ENCODE measurements around the gene PHACTR3. TPM values are rescaled to one million over a fixed set of nuclear protein-coding genes. Genes with fewer than 3 reads are reported as not detected.
A peak's percentile ranks its signal among the peaks of the same experiment; 100 is the strongest.

PHACTR3 gene
- total RNA-seq, 1 experiment from 2014 or later, result not detected

DNA sequence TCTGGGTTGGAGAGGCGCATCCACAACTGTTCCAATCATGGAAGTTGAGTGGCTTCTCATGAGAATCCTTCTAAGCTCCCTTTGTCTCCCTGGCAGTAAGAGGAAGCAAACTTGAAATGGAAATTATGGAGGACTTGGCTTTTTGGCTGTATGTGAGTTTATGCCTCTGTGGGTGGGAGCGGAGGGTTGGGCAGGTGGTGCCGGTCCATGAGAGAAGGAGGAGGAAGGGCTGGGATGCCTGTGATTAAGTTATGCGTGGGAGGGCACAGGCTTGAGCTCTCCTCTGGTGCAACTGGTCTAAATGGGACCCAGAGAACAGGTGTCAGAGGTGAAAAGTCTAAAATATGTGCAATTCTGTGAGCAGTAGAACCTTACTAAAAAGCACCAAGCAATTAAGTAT is 2.2 kb downstream of the PHACTR3 start:
- no peak overlapping the region for H2BK120ac ChIP-seq (ENCODE audit: low read depth, low read length, poor library complexity, severe bottlenecking)
- Mint-ChIP-seq H3K4me3 (peak overlapping the region in 1 of 2 experiments; percentile 32; a peak in 2 of 5 replicates), H3K4me1 (no peaks in the 10 kb centered on the region), H3K9me3 (peaks cover 0 to 44% of the 10 kb centered on the region in 2 experiments; a peak in 3 of 5 replicates), H3K27ac (no peak overlapping the region), H3K36me3 (ENCODE audit: insufficient read depth in 1 of 3, low read depth in 3 of 3) (no peaks in the 10 kb centered on the region), H3K27me3 (ENCODE audit: low read depth) (peaks cover 88% of the 10 kb centered on the region)
- no peak overlapping the region for H2AFZ ChIP-seq (ENCODE audit: low read length)
- no peaks in the 10 kb centered on the region for H3K9me3 ChIP-seq (ENCODE audit: control insufficient read depth, low read depth, low read length)
- H4K20me1 ChIP-seq (ENCODE audit: control insufficient read depth, insufficient read depth, insufficient read length), result no peaks in the 10 kb centered on the region
- no peak overlapping the region for H3K9ac ChIP-seq (ENCODE audit: extremely low read depth, insufficient read length, low read length)
- no peaks in the 10 kb centered on the region for H3K4me1 ChIP-seq (ENCODE audit: insufficient read depth, low read length)
- H3K18ac ChIP-seq (ENCODE audit: insufficient read length, low read depth, low read length), result no peak overlapping the region
- H3K4me2 ChIP-seq (ENCODE audit: insufficient read depth, insufficient read length, low read length), result no peak overlapping the region
- peaks cover 44% of the 10 kb centered on the region for H3K27me3 ChIP-seq (ENCODE audit: insufficient read depth, low read length)
- TF ChIP-seq, protein P1, sequence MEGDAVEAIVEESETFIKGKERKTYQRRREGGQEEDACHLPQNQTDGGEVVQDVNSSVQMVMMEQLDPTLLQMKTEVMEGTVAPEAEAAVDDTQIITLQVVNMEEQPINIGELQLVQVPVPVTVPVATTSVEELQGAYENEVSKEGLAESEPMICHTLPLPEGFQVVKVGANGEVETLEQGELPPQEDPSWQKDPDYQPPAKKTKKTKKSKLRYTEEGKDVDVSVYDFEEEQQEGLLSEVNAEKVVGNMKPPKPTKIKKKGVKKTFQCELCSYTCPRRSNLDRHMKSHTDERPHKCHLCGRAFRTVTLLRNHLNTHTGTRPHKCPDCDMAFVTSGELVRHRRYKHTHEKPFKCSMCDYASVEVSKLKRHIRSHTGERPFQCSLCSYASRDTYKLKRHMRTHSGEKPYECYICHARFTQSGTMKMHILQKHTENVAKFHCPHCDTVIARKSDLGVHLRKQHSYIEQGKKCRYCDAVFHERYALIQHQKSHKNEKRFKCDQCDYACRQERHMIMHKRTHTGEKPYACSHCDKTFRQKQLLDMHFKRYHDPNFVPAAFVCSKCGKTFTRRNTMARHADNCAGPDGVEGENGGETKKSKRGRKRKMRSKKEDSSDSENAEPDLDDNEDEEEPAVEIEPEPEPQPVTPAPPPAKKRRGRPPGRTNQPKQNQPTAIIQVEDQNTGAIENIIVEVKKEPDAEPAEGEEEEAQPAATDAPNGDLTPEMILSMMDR (conservative IDR thresholded peaks at IDR 0.05), result no peak
- no peak overlapping the region for H4K5ac ChIP-seq (ENCODE audit: insufficient read length, low read depth, low read length)
- no peak overlapping the region for H2AK5ac ChIP-seq (ENCODE audit: insufficient read length, low read length)
- H4K8ac ChIP-seq (replicated peaks; ENCODE audit: insufficient read length, low read depth, low read length), result no peak overlapping the region
- no peak overlapping the region for H2BK5ac ChIP-seq (ENCODE audit: insufficient read length, low read length)
- H3K4ac ChIP-seq (ENCODE audit: low read depth, low read length), result no peak overlapping the region
- no peak overlapping the region for H3K27ac ChIP-seq (ENCODE audit: insufficient read length, low read depth, low read length)
- H2BK12ac ChIP-seq (ENCODE audit: insufficient read length, low read depth, low read length), result no peak overlapping the region
- H3K79me2 ChIP-seq (ENCODE audit: insufficient read depth, low read length), result no peaks in the 10 kb centered on the region
- H3K79me1 ChIP-seq (ENCODE audit: insufficient read depth, low read depth, low read length, poor library complexity, severe bottlenecking), result no peaks in the 10 kb centered on the region
- no peak overlapping the region for H3T11ph ChIP-seq (ENCODE audit: low read length)
- no peak overlapping the region for H2BK15ac ChIP-seq (ENCODE audit: low read depth, low read length)
- H3K56ac ChIP-seq (ENCODE audit: insufficient read length, low read depth, low read length), result no peak overlapping the region
- H3K23ac ChIP-seq (ENCODE audit: insufficient read length, low read depth, low read length), result no peak overlapping the region
- H2BK20ac ChIP-seq (ENCODE audit: low read depth, low read length, poor library complexity, severe bottlenecking), result no peak overlapping the region
- H4K91ac ChIP-seq (ENCODE audit: insufficient read length, low read depth, low read length), result no peak overlapping the region
- DNase-seq, result no peak
- peaks cover 5% of the 10 kb centered on the region for H3K23me2 ChIP-seq (ENCODE audit: insufficient read length, low read depth, low read length, poor library complexity, severe bottlenecking)
- WGBS (ENCODE audit: extremely low coverage, insufficient read length, low lambda C conversion rate), result no CpG with 5 or more reads among the region's 4 CpGs
- H3K14ac ChIP-seq (ENCODE audit: insufficient read depth, low read length), result no peak overlapping the region

All from H9 (cell line).